Measurements from ENCODE around the gene MAL.
A peak's percentile ranks its signal among the peaks of the same experiment; 100 is the strongest.
"Not testable (repeated sequence)": the region's sequence is repeated elsewhere in the genome, so short reads cannot be mapped to it uniquely, and the experiment has no call there.

MAL gene

GRCh38 chr2:95032868-95033603 is 7.5 kb downstream of the MAL start:
- no peak for DNase-seq (ENCODE audit: low read depth, low spot score)

- DNase-seq (ENCODE audit: low read depth, low spot score): peak; percentile 63
Observed at GRCh38 chr2:95034221-95034620, 8.7 kb downstream of the MAL start.

DNA sequence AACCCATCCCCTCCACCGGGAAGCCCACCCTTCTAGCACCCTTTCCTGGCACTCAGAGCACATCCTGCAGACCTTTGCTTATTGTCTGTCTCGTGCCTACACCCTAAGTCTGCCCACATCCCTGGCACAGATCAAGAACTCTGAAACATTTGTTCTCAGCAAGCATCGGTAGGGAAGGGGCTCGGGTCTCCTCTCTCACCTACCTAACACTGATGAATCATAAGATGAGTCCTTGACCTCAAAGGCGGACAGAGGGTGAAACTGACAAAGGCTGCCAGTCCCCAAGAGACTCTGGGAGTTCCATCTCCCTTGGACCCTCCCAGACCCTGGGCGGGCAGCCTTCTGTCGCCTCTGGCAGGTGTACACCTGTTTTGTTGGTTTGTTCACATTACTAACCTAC is 9.3 kb downstream of the MAL start:
- no peak for DNase-seq (ENCODE audit: low read depth, low spot score)

DNA sequence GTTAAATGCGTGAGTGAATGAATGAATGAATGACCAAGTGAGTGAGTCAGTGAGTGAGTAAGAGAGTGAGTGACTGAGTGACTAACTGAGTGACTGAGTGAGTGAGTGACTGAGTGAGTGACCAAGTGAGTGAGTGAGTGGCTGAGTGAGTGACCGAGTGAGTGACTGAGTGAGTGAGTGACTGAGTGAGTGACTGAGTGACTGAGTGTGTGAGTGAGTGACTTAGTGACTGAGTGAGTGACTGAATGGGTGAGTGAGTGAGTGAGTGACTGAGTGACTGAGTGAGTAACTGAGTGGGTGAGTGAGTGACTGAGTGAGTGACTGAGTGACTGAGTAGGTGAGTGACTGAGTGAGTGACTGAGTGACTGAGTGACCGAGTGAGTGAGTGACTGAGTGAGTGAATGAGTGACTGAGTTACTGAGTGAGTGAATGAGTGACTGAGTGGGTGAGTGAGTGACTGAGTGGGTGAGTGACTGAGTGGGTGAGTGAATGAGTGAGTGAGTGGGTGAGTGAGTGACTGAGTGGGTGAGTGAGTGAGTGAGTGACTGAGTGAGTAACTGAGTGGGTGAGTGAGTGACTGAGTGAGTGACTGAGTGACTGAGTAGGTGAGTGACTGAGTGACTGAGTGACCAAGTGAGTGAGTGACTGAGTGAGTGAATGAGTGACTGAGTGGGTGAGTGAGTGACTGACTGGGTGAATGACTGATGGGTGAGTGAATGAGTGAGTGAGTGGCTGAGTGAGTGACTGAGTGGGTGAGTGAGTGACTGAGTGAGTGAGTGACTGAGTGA is 11.3 kb downstream of the MAL start:
- no peak for DNase-seq (ENCODE audit: low read depth, low spot score)

DNA sequence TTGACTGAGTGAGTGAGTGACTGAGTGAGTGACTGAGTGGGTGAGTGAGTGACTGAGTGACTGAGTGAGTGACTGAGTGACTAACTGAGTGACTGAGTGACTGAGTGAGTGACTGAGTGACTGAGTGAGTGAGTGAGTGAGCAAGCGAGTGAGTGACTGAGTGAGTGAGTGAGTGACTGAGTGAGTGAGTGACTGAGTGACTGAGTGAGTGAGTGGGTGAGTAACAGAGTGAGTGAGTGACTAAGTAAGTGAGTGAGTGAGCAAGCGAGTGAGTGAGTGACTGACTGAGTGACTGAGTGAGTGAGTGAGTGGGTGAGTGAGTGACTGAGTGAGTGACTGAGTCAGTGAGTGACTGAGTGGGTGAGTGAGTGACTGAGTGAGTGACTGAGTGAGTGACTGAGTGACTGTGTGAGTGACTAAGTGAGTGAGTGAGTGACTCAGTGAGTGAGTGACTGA is 11.9 kb downstream of the MAL start:
- DNase-seq (ENCODE audit: low read depth, low spot score): no peak

GRCh38 chr2:95037841-95038585 is 12.5 kb downstream of the MAL start:
- not testable (repeated sequence) for DNase-seq (ENCODE audit: low read depth, low spot score)

DNA sequence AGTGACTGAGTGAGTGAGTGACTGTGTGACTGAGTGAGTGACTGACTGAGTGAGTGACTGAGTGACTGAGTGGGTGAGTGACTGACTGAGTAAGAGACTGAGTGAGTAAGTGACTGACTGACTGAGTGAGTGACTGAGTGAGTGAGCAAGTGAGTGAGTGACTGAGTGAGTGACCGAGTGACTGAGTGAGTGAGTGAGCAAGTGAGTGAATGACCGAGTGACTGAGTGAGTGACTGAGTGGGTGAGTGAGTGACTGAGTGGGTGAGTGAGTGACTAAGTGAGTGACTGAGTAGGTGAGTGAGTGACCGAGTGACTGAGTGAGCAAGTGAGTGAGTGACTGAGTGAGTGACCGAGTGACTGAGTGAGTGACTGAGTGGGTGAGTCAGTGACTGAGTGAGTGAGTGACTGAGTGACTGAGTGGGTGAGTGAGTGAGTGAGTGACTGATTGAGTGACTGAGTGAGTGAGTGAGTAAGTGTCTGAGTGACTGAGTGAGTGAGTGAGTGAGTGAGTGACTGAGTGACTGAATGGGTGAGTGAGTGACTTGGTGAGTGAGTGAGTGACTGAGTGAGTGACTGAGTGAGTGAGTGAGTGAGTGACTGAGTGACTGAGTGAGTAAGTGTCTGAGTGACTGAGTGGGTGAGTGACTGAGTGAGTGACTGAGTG is 13.3 kb downstream of the MAL start:
- no peak for DNase-seq (ENCODE audit: low read depth, low spot score)

DNA sequence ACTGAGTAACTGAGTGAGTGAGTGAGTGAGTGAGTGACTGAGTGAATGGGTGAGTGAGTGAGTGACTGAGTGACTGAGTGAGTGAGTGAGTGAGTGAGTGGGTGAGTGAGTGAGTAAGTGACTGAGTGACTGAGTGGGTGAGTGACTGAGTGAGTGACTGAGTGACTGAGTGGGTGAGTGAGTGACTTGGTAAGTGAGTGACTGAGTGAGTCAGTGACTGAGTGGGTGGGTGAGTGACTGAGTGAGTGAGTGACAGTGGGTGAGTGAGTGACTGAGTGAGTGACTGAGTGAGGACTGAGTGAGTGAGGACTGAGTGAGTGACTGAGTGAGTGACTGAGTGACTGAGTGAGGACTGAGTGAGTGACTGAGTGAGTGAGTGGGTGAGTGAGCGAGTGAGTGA is 13.9 kb downstream of the MAL start:
- DNase-seq (ENCODE audit: low read depth, low spot score): no peak

DNA sequence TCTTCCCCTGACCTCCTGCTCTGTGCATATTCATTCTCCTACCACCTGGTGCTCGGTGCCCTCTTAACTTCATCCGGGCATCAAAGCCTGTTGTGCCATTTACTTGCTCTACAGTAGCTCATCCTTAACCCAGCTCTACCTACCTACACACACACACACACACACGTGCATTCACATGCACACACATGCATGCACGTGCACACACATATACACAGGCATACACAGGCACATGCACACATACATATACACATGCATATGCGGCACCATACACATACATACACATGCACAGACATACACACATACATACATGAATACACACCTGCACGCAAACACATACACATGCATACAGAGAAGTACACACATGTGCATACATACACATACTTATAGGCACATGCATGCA is 14.5 kb downstream of the MAL start:
- no peak for DNase-seq (ENCODE audit: low read depth, low spot score)

GRCh38 chr2:95040426-95040825 is 14.9 kb downstream of the MAL start:
- DNase-seq (ENCODE audit: low read depth, low spot score): no peak

GRCh38 chr2:95041060-95041823 is 15.7 kb downstream of the MAL start:
- DNase-seq (ENCODE audit: low read depth, low spot score): no peak

- no peak for DNase-seq (ENCODE audit: low read depth, low spot score)
Observed at GRCh38 chr2:95041824-95042442, 16.4 kb downstream of the MAL start.

- DNase-seq (ENCODE audit: low read depth, low spot score): no peak
Observed at GRCh38 chr2:95042472-95043271, 17.2 kb downstream of the MAL start.

GRCh38 chr2:95043300-95044093 is 18.0 kb downstream of the MAL start:
- DNase-seq (ENCODE audit: low read depth, low spot score): peak; percentile 90

DNA sequence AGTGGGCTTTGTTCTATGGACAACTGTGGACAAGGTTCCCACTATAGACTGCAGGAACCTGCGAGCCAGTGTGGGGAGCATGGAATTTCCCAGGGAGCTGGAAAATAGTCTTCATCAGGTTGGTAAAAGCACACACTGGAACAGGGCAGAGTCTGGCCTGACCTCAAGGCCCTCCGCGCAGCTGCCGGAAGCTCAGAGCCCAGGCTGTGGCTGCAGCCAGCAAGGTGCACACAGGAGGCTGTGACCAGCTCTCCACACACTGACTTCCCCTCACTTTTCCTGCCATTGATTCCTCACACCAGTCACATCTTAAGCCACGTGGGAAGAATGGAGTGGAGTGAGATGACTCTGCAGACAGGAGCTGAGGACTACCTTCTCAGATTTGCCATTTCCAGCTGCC is 19.1 kb downstream of the MAL start:
- no peak for DNase-seq (ENCODE audit: low read depth, low spot score)

DNA sequence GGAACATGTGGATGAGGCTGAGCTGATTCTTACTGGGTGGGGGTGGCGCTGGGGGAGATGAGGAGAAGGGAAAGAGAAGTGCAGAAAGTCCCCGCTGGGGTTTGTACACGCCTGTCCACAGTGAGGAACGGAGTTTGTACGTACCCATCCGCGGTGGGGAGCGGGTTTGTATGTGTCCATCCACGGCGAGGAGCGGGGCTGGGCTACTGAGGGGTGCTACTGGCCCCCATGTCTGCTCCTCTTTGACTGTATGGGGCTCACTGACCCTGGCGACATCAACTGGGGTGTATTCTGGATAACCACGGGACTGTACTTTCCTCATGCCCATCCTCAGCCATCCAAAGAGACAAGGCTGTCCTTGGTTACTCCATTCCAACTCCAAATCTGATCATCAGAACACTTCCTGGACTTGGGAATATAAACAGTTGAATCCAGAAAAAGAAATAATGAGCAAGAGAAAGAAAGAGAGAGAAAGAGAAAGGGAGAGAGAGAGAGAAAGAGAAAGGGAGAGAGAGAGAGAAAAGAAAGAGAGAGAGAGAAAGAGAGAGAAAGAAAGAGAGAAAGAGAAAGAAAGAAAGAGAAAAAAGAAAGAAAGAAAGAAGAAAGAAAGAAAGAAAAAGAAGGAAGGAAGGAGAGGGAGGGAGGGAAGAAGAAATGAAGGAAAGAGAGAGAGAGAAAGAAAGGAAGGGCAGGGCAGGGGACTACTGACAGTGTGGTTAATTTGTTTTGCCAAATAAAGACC is 21.0 kb downstream of the MAL start:
- no peak for DNase-seq (ENCODE audit: low read depth, low spot score)

DNA sequence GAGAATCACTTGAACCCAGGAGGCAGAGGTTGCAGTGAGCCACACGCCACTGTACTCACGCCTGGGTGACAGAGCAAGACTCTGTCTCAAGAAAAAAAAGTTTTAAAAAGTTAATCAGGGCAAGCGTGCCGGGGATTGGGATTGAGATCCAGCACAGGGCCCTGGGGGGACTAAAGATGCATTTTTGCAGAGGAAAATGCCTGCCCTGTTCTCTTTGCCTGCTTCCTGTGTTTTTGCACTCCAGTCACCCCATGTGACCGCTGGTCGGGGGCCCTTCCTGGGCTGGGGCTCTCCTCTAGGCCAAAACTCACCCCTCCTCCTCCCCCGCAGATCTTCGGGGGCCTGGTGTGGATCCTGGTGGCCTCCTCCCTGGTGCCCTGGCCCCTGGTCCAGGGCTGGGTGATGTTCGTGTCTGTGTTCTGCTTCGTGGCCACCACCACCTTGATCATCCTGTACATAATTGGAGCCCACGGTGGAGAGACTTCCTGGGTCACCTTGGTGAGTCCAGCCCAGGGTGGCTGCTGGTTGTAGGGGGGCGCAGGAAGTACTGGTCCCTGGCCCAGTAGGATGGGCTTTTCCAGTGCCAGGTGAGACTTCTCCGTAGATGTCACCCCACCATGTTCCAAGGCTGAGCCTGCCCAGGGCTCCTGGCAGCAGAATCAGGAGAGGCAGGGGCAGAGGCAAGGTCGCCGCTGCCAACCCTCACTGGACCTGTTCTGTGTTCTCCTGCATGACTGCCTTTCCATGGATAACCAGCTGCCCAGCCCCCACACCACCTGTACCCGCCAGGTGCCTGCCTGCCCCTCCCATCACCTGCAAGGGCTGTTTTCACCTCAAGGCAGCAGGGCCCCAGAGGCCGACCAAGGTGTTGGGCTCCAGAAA is 22.4 kb downstream of the MAL start:
- DNase-seq (ENCODE audit: low read depth, low spot score): no peak

Data from astrocyte of the hippocampus (primary cell).